HEK293T (cell line): ENCODE measurements around the gene DNAH17.

Experiments used
- CTCF ChIA-PET: fragments of 350-600 bp; formaldehyde crosslinking; extraction: SDS; loops from one replicate; lab custom pipeline; 2021; ENCODE audit warnings: antibody characterized with exemption, inconsistent platforms; lab: Yijun Ruan, JAX
- POLR2A ChIA-PET: fragments of 350-600 bp; formaldehyde crosslinking; extraction: SDS; loops from one replicate; lab custom pipeline; 2020; ENCODE audit warnings: antibody characterized with exemption, inconsistent platforms; lab: Yijun Ruan, JAX
- DNase-seq: peaks from one replicate; pipeline ENCODE4 v3.0.0; 2012; ENCODE audit warnings: mixed read lengths; ENCODE audit errors: extremely low spot score
- ARNT ChIP-seq: fragments of 450-650 bp; IDR thresholded peaks from 2 replicates; pipeline ENCODE4 v1.6.1; 2017; ENCODE audit warnings: mild to moderate bottlenecking
- BHLHE40 ChIP-seq: fragments of 450-650 bp; IDR thresholded peaks from 2 replicates; pipeline ENCODE4 v1.6.1; 2016; ENCODE audit warnings: mild to moderate bottlenecking, moderate library complexity, borderline replicate concordance
- CTBP1 ChIP-seq: fragments of 450-650 bp; IDR thresholded peaks from 2 replicates; pipeline ENCODE4 v1.6.1; 2016; ENCODE audit warnings: borderline replicate concordance
- ELF4 ChIP-seq: fragments of 450-650 bp; IDR thresholded peaks from 2 replicates; pipeline ENCODE4 v1.6.1; 2017; ENCODE audit warnings: antibody characterized with exemption
- FOXA1 ChIP-seq: fragments of 450-650 bp; IDR thresholded peaks from 2 replicates; pipeline ENCODE4 v1.6.1; 2016; ENCODE audit warnings: mild to moderate bottlenecking
- FOXK2 ChIP-seq: fragments of 450-650 bp; IDR thresholded peaks from 2 replicates; pipeline ENCODE4 v1.6.1; 2016; ENCODE audit warnings: mild to moderate bottlenecking
- FOXM1 ChIP-seq: fragments of 450-650 bp; IDR thresholded peaks from 2 replicates; pipeline ENCODE4 v1.6.1; 2017; ENCODE audit warnings: mild to moderate bottlenecking, borderline replicate concordance
- HDGF ChIP-seq: fragments of 450-650 bp; IDR thresholded peaks from 2 replicates; pipeline ENCODE4 v1.6.1; 2017; ENCODE audit warnings: antibody characterized with exemption, borderline replicate concordance
- L3MBTL2 ChIP-seq: fragments of 450-650 bp; conservative IDR thresholded peaks from 2 replicates; pipeline ENCODE4 v1.6.1; 2016; ENCODE audit warnings: mild to moderate bottlenecking
- LEF1 ChIP-seq: fragments of 450-650 bp; IDR thresholded peaks from 2 replicates; pipeline ENCODE4 v1.6.1; 2017; ENCODE audit warnings: mild to moderate bottlenecking, borderline replicate concordance
- NFRKB ChIP-seq: fragments of 450-650 bp; IDR thresholded peaks from 2 replicates; pipeline ENCODE4 v1.6.1; 2016; ENCODE audit warnings: mild to moderate bottlenecking, moderate library complexity
- SP1 ChIP-seq: fragments of 450-650 bp; IDR thresholded peaks from 2 replicates; pipeline ENCODE4 v1.6.1; 2017
- SUZ12 ChIP-seq: fragments of 450-650 bp; IDR thresholded peaks from 2 replicates; pipeline ENCODE4 v1.6.1; 2016; ENCODE audit warnings: mild to moderate bottlenecking
- TARDBP ChIP-seq: fragments of 450-650 bp; IDR thresholded peaks from 2 replicates; pipeline ENCODE4 v1.6.1; 2016
- ZNF384 ChIP-seq: fragments of 450-650 bp; IDR thresholded peaks from 2 replicates; pipeline ENCODE4 v1.6.1; 2016
- TF ChIP-seq, protein P1 (sequence below): fragments of 450-650 bp; IDR thresholded peaks from 2 replicates; pipeline ENCODE4 v1.6.1; 2016

DNAH17 gene

DNA sequence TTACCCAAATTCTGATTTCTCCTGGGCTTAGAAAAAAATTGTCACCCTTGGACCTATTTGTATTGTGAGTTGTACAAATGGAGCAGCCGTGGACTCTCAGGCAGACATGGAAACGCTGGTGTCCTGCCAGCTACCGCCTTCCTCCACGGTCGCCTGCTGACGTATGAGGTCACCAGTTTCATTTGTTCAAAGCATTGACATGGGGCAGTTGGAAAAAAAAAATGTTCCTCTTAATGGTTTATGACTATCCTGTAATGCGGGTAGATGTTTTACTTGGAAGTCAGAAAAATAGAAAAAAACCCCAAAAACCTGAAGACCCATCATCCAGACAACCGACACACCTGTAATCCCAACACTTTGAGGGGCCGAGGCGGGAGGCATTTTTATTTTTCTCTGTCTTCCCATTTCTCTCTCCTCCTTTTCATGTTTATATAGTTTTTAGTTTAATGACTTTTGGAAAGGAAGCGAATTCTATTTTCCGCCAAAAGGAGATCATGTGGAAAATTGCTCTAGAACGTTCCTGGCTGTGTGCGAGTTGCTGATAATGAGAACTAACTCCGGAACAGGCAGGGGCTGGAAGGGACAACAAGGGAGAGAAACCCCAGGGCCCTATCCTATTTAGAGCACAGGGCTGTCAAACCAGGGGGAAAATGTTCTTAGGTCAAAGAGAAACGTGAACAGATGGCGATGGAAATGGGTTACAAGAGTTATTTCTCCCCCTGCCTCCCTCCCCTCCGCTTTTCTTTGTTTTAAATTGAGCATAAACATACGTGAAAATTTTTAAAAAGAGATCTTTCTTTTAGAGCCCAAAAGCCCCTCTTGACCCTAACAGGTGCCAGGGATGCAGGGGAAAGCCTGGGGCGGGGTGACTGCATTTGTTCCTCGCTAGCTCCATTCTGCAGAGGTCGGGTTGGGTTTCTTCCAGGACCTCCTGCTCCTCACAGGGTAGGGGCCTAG lies 13.7 kb downstream of the DNAH17 start:
- ChIA-PET CTCF (no interaction called here), POLR2A (no interaction called here)
- DNase-seq: no peak
- TF ChIP-seq TARDBP (no peak), FOXK2 (no peak), ARNT (no peak), NFRKB (no peak), CTBP1 (no peak), SP1 (no peak), BHLHE40 (no peak), ELF4 (no peak), HDGF (no peak), FOXM1 (no peak), FOXA1 (no peak), SUZ12 (no peak), L3MBTL2 (no peak), ZNF384 (no peak), LEF1 (no peak)
- TF ChIP-seq, protein P1, sequence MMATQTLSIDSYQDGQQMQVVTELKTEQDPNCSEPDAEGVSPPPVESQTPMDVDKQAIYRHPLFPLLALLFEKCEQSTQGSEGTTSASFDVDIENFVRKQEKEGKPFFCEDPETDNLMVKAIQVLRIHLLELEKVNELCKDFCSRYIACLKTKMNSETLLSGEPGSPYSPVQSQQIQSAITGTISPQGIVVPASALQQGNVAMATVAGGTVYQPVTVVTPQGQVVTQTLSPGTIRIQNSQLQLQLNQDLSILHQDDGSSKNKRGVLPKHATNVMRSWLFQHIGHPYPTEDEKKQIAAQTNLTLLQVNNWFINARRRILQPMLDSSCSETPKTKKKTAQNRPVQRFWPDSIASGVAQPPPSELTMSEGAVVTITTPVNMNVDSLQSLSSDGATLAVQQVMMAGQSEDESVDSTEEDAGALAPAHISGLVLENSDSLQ: no peak

DNA sequence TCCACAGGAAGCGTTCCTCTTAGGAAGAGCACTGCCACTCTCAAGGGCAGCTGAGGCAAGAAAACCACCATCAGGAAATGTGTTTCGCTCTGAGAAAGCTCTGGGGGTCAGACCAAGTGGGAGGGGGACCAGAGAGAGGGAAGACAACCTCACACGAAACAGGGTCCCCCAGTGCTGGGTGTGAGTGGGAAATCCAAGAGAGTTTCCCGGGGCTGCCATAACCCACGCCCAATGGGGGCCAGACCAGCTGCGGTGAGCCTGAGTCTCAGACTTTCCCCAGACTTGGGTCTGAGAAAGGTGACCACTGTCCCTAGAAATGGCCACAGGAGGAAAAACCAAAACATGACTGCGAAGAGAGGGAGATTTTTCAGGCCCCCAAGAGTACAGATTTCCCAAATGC lies 14.5 kb downstream of the DNAH17 start:
- TF ChIP-seq BHLHE40: no peak
- no peak for TF ChIP-seq CTBP1
- no peak for TF ChIP-seq TARDBP
- TF ChIP-seq FOXM1: no peak
- TF ChIP-seq SP1: no peak
- no peak for TF ChIP-seq ARNT
- CTCF ChIA-PET: no interaction called here
- POLR2A ChIA-PET: no interaction called here
- no peak for DNase-seq

DNA sequence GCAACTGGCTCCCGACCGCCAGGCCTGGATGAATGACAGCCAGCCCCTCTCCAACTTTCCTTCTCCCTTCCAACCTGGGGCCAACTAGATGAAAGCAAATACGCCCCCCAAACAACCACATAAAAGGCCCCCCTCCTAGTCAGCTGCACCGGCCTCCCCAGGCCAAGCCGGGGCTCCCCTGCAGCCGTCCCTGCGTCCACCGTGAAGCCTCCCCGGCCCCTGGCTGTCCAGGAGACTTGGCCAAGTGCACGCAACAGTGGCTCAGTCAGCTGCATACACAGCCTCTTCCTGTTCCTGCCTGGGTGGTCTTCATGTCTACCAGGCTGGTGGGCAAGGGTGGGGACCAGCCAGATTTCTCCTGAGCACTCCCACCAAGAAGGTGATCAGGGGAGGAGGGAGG lies 16.0 kb downstream of the DNAH17 start:
- CTCF ChIA-PET: no interaction called here
- TF ChIP-seq, protein P1: no peak
- TF ChIP-seq FOXM1: no peak
- no peak for TF ChIP-seq CTBP1
- DNase-seq: no peak
- POLR2A ChIA-PET: no interaction called here

DNA sequence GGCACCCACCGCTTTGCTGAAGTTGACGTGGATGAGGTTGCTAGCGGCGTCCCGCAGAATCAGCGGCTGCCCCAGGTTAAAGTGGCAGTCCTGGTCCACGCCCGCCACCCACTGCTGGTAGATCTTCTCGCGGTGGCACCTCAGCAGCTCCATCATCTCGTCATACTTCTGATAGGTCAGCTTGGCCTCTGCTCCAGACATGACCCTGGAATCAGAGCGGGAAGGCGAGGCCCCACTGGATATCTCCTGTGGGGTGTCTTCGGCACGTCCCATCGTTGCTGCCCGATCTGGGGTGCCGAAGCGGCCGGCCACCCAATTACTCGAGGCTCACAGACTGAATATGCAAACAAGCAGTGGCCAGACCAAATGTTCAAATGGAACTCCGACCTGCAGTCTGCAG lies 16.5 kb downstream of the DNAH17 start:
- TF ChIP-seq SP1: no peak
- TF ChIP-seq NFRKB: no peak
- no peak for TF ChIP-seq SUZ12
- TF ChIP-seq CTBP1: no peak
- TF ChIP-seq FOXM1: no peak
- no peak for TF ChIP-seq L3MBTL2
- TF ChIP-seq FOXK2: no peak
- ChIA-PET CTCF (no interaction called here), POLR2A (no interaction called here)
- no peak for DNase-seq

DNA sequence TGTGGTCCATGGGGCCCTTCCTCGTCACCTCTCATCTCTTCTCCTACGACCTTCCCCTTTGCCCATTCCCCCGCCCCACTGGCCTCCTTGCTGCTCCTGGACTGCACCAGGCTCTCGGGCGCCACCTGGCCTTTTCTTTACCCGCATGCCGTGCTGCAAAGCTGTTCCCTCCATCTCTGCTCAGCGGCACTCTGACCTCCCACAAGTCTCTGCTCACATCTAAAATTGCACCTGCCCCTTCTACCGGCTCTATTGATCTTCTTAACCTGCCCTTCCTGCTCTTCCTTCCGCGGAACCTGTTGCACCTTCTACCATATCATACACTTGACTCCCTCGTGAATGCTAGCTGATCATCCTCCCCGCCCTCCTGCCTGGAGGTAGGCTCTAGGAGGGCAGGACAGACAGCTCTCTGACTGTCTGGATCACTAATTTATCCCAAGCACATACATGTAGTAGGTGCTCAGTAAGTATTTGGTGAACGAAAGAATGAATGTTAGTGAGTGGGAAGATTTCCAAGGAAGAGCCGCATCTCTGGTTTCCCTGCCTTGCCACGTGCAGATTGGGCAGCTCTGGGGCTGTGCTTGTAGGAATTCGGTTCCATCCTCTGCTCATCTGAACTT lies 17.3 kb downstream of the DNAH17 start:
- DNase-seq: no peak
- TF ChIP-seq ARNT: no peak
- TF ChIP-seq, protein P1: no peak
- no peak for TF ChIP-seq L3MBTL2
- no peak for TF ChIP-seq ZNF384
- no peak for TF ChIP-seq BHLHE40
- no peak for TF ChIP-seq TARDBP
- TF ChIP-seq FOXM1: no peak
- TF ChIP-seq NFRKB: no peak
- TF ChIP-seq LEF1: no peak
- CTCF ChIA-PET: interaction anchor here (0.6 kb wide), 2 partner anchors 18 to 138 kb away, joined by 3 read pairs; no protein-coding TSS in a partner anchor
- POLR2A ChIA-PET: no interaction called here

DNA sequence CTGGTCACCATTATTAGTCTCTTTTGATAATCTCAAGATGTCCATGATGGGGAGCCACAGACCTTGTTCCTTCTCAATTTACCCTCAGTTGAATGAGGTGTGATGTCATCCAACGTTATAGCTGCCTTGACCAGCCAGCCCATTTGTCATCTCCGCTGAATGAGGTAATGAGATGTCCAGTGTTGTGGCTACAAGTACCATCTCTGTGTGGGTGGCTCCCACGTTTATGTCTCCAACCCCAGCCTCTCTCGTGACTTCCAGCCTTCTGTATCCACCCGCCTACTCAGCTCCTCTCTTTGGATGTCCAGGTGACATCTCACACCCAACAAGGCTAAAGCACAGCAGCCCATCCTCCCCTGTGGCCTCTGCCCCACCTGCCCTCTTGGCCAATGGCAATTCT lies 18.2 kb downstream of the DNAH17 start:
- ChIA-PET POLR2A (interaction anchor here (1.0 kb wide), 1 partner anchor 10 kb away, joined by 4 read pairs; no protein-coding TSS in a partner anchor), CTCF (no interaction called here)
- TF ChIP-seq BHLHE40: no peak
- TF ChIP-seq NFRKB: no peak
- TF ChIP-seq TARDBP: no peak
- no peak for TF ChIP-seq SP1
- no peak for TF ChIP-seq ELF4
- TF ChIP-seq ARNT: no peak
- no peak for TF ChIP-seq SUZ12
- TF ChIP-seq, protein P1: no peak
- TF ChIP-seq HDGF: no peak
- TF ChIP-seq FOXK2: no peak
- TF ChIP-seq ZNF384: no peak
- no peak for TF ChIP-seq LEF1
- TF ChIP-seq CTBP1: no peak
- TF ChIP-seq FOXM1: no peak
- TF ChIP-seq L3MBTL2: no peak
- TF ChIP-seq FOXA1: no peak
- DNase-seq: no peak
